ENCODE measurements around the gene GPRC5B. TPM values are rescaled to one million over a fixed set of nuclear protein-coding genes. Genes with fewer than 3 reads are reported as not detected.

Gene GPRC5B
- total RNA-seq, 4 donors from 2014 or later = 14.1 to 29.4 (median 21.4) TPM

DNA sequence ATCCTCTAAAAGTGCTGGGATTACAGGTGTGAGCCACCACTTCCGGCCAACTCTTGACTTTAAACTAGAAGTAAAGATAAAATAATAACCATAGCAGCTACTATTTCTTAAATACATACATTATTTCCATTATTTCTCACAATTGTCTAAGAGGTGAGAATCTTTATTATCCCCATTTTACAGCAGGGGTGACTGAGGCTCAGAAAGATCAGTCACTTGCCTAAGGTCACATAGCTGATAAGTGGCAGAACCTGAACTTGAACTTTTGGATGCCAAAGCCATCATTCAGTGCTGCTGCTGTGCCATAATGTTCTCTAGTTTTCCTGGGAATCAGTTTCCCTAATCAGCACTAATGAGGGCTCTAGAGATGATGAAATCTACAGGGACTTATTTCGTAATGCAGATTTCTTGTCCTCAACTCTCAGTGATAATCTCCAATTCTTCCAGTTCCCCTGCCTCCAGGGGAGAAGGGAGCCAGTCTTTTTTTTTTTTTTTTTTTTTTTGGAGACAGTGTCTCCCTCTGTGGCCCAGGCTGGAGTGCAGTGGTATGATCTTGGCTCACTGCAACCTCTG is 25.2 kb upstream of the GPRC5B start:
- intact Hi-C loops (cut with DNase I) = loop anchor here (2.0 to 5.0 kb wide), 2 partner anchors 387 to 473 kb away; no protein-coding TSS in a partner anchor
- WGBS = 78% methylated on average over 2 of the region's 2 CpGs
- no peak for TF ChIP-seq POLR2AphosphoS5 (IDR thresholded peaks at IDR 0.05)

DNA sequence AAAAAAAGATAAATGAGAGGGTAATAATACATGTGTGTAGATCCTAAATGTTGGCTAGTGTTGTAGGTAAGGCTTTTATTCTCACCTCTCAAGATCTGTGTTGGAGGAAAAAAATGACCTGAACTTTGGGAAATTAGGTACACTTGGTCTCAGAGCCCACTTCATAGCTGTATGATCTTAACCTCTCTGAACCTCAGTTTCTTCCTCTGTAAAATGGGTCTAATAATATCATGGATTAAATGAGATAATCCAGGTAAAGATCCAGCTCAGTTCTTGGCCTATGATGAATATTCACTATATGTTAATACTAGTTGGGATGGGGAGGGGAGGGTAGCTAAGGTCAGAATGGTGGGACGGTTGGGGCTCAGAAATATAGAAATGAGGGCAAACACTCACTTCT is 24.3 kb upstream of the GPRC5B start:
- whole genome bisulfite sequencing = 90% methylated on average over 1 of the region's 1 CpG

More for the DNA sequence above, 25.2 kb upstream of the GPRC5B start:
- DNase-seq (ENCODE audit: extremely low spot score) = no peak
- Histone ChIP-seq H3K36me3 (no peaks in the 10 kb centered on the region), H3K4me3 (no peak overlapping the region), H3K4me1 (peaks cover 0 to 10% (median 8%) of the 10 kb centered on the region in 4 donors), H3K27me3 (peaks cover 0 to 24% (median 6%) of the 10 kb centered on the region in 4 donors), H3K9me3 (no peaks in the 10 kb centered on the region), H3K27ac (replicated peaks in 1 of 4) (no peak overlapping the region)

DNA sequence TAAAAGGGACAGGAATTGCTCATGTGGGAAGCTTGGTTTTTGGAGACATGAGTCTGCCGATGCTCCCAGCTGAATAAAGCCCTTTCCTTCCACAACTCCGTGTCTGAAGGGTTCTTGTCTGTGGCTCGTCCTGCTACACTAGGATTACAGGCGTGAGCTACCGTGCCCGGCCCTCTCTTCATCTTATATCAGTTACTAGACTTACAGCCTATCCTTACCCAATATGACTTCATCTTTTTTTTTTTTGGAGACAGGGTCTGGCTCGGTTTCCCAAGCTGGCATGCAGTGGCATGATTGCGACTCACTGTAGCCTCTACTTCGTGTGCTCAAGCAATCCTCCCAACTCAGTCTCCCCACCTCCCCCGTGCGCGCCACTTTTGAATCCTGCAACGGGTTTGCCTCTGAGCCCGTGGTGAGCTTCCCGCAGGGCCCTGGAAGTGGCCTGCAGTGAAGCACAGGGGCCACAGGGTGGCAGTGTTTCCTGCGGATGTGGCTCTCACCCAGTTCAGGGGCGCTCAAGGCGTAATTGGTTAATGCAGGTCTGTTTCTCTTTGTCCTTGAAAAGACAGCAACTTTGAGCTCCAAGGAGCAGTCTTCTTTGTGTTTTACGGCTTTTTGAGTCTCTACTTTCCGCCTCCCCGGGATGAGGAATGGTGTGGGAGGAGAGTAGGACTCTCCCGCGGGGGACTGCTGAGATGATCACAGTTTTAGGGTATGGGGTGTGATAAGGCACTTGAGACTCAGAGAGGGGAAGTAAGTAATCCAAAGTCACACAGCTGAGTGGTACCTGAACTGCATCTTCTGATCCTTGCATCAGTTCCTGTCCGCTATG is 22.7 kb upstream of the GPRC5B start:
- no peaks in the 10 kb centered on the region for H3K36me3 ChIP-seq
- H3K4me3 ChIP-seq = peak overlapping the region in 2 of 4 donors; percentile 12 to 35
- H3K27ac ChIP-seq (replicated peaks in 1 of 4) = no peak overlapping the region
- TF ChIP-seq POLR2AphosphoS5 (IDR thresholded peaks at IDR 0.05) = no peak
- TF ChIP-seq, protein P1, sequence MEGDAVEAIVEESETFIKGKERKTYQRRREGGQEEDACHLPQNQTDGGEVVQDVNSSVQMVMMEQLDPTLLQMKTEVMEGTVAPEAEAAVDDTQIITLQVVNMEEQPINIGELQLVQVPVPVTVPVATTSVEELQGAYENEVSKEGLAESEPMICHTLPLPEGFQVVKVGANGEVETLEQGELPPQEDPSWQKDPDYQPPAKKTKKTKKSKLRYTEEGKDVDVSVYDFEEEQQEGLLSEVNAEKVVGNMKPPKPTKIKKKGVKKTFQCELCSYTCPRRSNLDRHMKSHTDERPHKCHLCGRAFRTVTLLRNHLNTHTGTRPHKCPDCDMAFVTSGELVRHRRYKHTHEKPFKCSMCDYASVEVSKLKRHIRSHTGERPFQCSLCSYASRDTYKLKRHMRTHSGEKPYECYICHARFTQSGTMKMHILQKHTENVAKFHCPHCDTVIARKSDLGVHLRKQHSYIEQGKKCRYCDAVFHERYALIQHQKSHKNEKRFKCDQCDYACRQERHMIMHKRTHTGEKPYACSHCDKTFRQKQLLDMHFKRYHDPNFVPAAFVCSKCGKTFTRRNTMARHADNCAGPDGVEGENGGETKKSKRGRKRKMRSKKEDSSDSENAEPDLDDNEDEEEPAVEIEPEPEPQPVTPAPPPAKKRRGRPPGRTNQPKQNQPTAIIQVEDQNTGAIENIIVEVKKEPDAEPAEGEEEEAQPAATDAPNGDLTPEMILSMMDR (IDR thresholded peaks at IDR 0.05) = peak; percentile 82 to 96 (median 88)
- H3K9me3 ChIP-seq = no peaks in the 10 kb centered on the region
- H3K27me3 ChIP-seq = peaks cover 0 to 24% (median 6%) of the 10 kb centered on the region in 4 donors
- H3K4me1 ChIP-seq = peaks cover 0 to 10% (median 8%) of the 10 kb centered on the region in 4 donors
- 25% methylated on average over 24 of the region's 24 CpGs for WGBS
- no peak for DNase-seq (ENCODE audit: extremely low spot score)
- intact Hi-C loops (cut with DNase I) = loop anchor here (5.0 kb wide), 1 partner anchor 390 kb away; no protein-coding TSS in a partner anchor

More for the DNA sequence above, 24.3 kb upstream of the GPRC5B start:
- intact Hi-C loops (cut with DNase I) = loop anchor here (2.0 to 5.0 kb wide), 2 partner anchors 388 to 474 kb away; no protein-coding TSS in a partner anchor
- Histone ChIP-seq H3K36me3 (no peaks in the 10 kb centered on the region), H3K27me3 (peaks cover 0 to 24% (median 6%) of the 10 kb centered on the region in 4 donors), H3K9me3 (no peaks in the 10 kb centered on the region), H3K27ac (replicated peaks in 1 of 4) (no peak overlapping the region), H3K4me1 (peaks cover 0 to 10% (median 8%) of the 10 kb centered on the region in 4 donors), H3K4me3 (no peak overlapping the region)
- TF ChIP-seq EP300 (IDR thresholded peaks at IDR 0.05) (no peak), POLR2A (IDR thresholded peaks at IDR 0.05; ENCODE audit: low read depth) (no peak), POLR2AphosphoS5 (IDR thresholded peaks at IDR 0.05) (no peak)
- TF ChIP-seq, protein P1 (IDR thresholded peaks at IDR 0.05) = no peak
- DNase-seq (ENCODE audit: extremely low spot score) = no peak

DNA sequence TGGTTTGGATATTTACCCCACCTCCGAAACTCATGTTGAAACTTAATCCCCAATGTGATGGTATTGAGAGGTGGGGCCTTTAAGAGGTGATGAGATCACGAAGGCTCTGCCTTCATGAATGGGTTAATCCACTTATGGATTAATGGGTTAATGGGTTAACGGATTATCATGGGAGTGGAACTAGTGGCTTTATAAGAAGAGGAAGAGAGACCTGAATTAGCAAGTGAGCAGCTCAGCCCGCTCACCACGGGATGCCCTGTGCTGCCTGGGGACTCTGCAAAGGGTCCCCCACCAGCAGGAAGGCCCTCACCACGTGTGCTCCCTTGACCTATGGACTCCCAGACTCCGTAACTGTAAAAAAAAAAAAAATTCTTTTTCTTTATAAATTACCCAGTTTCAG is 16.5 kb upstream of the GPRC5B start:
- H3K4me3 ChIP-seq = no peak overlapping the region
- intact Hi-C loops (cut with DNase I) = no loop called here
- H3K4me1 ChIP-seq = no peaks in the 10 kb centered on the region
- no peaks in the 10 kb centered on the region for H3K36me3 ChIP-seq
- peaks cover 0 to 11% (median 0%) of the 10 kb centered on the region in 4 donors for H3K27me3 ChIP-seq
- WGBS = 70% methylated on average over 6 of the region's 7 CpGs
- H3K27ac ChIP-seq (replicated peaks in 1 of 4) = no peak overlapping the region
- no peaks in the 10 kb centered on the region for H3K9me3 ChIP-seq
- no peak for DNase-seq (ENCODE audit: extremely low spot score)
- no peak for TF ChIP-seq EP300 (IDR thresholded peaks at IDR 0.05)
- TF ChIP-seq POLR2A (IDR thresholded peaks at IDR 0.05; ENCODE audit: low read depth) = no peak
- TF ChIP-seq, protein P1 (IDR thresholded peaks at IDR 0.05) = no peak
- TF ChIP-seq POLR2AphosphoS5 (IDR thresholded peaks at IDR 0.05) = no peak

DNA sequence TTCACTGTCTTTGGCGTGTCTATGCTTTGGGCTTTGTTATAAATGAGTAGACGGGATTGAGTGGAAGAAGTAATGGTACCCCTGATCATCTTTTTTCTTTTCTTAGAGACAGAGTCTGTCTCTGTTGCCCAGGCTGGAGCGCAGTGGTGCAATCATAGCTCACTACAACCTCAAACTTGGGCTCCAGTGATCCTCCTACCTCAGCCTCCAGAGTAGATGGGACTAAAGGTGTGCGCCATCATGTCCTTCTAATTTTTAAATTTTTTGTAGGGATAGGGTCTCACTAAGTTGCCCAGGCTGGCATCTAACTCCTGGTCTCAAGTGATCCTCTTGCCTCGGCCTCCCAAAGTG is 14.9 kb upstream of the GPRC5B start:
- Histone ChIP-seq H3K4me3 (no peak overlapping the region), H3K9me3 (no peaks in the 10 kb centered on the region), H3K4me1 (no peaks in the 10 kb centered on the region), H3K27me3 (peaks cover 0 to 11% (median 0%) of the 10 kb centered on the region in 4 donors), H3K36me3 (no peaks in the 10 kb centered on the region), H3K27ac (replicated peaks in 1 of 4) (no peak overlapping the region)
- intact Hi-C loops (cut with DNase I) = no loop called here
- WGBS = 61% methylated on average over 5 of the region's 5 CpGs
- no peak for TF ChIP-seq POLR2AphosphoS5 (IDR thresholded peaks at IDR 0.05)
- TF ChIP-seq, protein P1 (IDR thresholded peaks at IDR 0.05) = peak in 1 of 3 experiments; percentile 0
- no peak for DNase-seq (ENCODE audit: extremely low spot score)
